A549 (cell line): ENCODE data around the gene CUX1. TPM values are rescaled to one million over a fixed set of nuclear protein-coding genes. Genes with fewer than 3 reads are reported as not detected.

Experiments used
- ATAC-seq, 2 experiments: fragments of 200-7000 bp in 1 of 2; fragments of >200 bp in 1 of 2; cut with Nextera tagmentation in 1 of 2; cut with Tn5 transposase in 1 of 2; 3 replicates each; pipeline versions ENCODE4 v1.8.0 to v1.9.1; 2018 to 2020; ENCODE audit warnings: mild to moderate bottlenecking in 1 of 2, moderate library complexity in 1 of 2
- CTCF ChIA-PET: fragments of 300-600 bp; sonication (Branson Sonifier 250); formaldehyde crosslinking; extraction: SDS; loops from one replicate; lab custom pipeline; 2021; ENCODE audit warnings: antibody characterized with exemption, inconsistent platforms; lab: Yijun Ruan, JAX
- POLR2A ChIA-PET: fragments of 350-600 bp; formaldehyde crosslinking; extraction: SDS; loops from one replicate; lab custom pipeline; 2021; ENCODE audit warnings: antibody characterized with exemption, inconsistent platforms; lab: Yijun Ruan, JAX
- DNase-seq, 2 experiments: peaks; one replicate each; pipeline versions ENCODE4 v3.0.0 to v3.0.0-alpha.2; 2011 to 2016; ENCODE audit warnings: low read depth in 1 of 2, low spot score in 1 of 2
- FAIRE-seq: peaks from 2 replicates; lab custom pipeline; 2011; peaks lifted over from hg19 to GRCh38; lab: Jason Lieb, UNC
- H3K27ac ChIP-seq, 2 experiments: fragments of >200 bp; sonication (Bioruptor Twin); formaldehyde crosslinking; 3 replicates each; pipeline ENCODE4 v1.5.1; 2016 to 2017
- H3K4me1 ChIP-seq: fragments of >200 bp; sonication (Bioruptor Twin); formaldehyde crosslinking; 3 replicates; pipeline ENCODE4 v1.6.1; 2016
- H3K4me2 ChIP-seq: fragments of >200 bp; sonication (Bioruptor Twin); formaldehyde crosslinking; 3 replicates; pipeline ENCODE4 v1.6.1; 2016
- H3K4me3 ChIP-seq: fragments of >200 bp; sonication (Bioruptor Twin); formaldehyde crosslinking; 3 replicates; pipeline ENCODE4 v1.5.1; 2016
- H3K9me3 ChIP-seq: fragments of >200 bp; sonication (Bioruptor Twin); formaldehyde crosslinking; 3 replicates; pipeline ENCODE4 v1.6.1; 2016
- BCL3 ChIP-seq: fragments of >200 bp; sonication (Bioruptor Twin); formaldehyde crosslinking; IDR thresholded peaks from 3 replicates; pipeline ENCODE4 v1.6.1; 2016
- CBX2 ChIP-seq: fragments of 200-600 bp; sonication (generic); IDR thresholded peaks from 2 replicates; pipeline ENCODE4 v1.6.1; 2016; ENCODE audit warnings: low read depth, mild to moderate bottlenecking, borderline replicate concordance
- CBX8 ChIP-seq: fragments of 200-600 bp; sonication (generic); IDR thresholded peaks from 2 replicates; pipeline ENCODE4 v1.6.1; 2016
- E2F6 ChIP-seq: IDR thresholded peaks from 2 replicates; pipeline ENCODE4 v1.6.1; 2012; ENCODE audit warnings: low read depth, borderline replicate concordance
- EHF ChIP-seq: fragments of 250-450 bp; sonication (Bioruptor Pico); IDR thresholded peaks from 2 replicates; pipeline ENCODE4 v1.5.0; 2020; ENCODE audit warnings: mild to moderate bottlenecking
- ESRRA ChIP-seq: fragments of 150-350 bp; IDR thresholded peaks from 2 replicates; pipeline ENCODE4 v1.6.1; 2014; ENCODE audit warnings: mild to moderate bottlenecking, low read length, borderline replicate concordance
- FOXS1 ChIP-seq: fragments of 250-450 bp; sonication (Bioruptor Pico); IDR thresholded peaks from 2 replicates; pipeline ENCODE4 v1.5.0; 2020; ENCODE audit warnings: mild to moderate bottlenecking, moderate library complexity
- GATA3 ChIP-seq: IDR thresholded peaks from 2 replicates; pipeline ENCODE4 v1.6.1; 2012; ENCODE audit warnings: borderline replicate concordance
- HES2 ChIP-seq: fragments of >200 bp; sonication (Bioruptor Twin); formaldehyde crosslinking; IDR thresholded peaks from 2 replicates; pipeline ENCODE4 v1.6.1; 2016
- HMGXB4 ChIP-seq: fragments of 250-450 bp; sonication (Bioruptor Pico); IDR thresholded peaks from 2 replicates; pipeline ENCODE4 v1.5.0; 2021; ENCODE audit warnings: mild to moderate bottlenecking, moderate library complexity, borderline replicate concordance
- HOXB13 ChIP-seq: fragments of 250-450 bp; sonication (Bioruptor Pico); IDR thresholded peaks from 2 replicates; pipeline ENCODE4 v1.5.0; 2020; ENCODE audit warnings: low read depth, mild to moderate bottlenecking, moderate library complexity
- KDM1A ChIP-seq: fragments of 200-600 bp; sonication (generic); IDR thresholded peaks from 2 replicates; pipeline ENCODE4 v1.6.1; 2016; ENCODE audit warnings: low read depth, mild to moderate bottlenecking
- POLR2AphosphoS2 ChIP-seq: conservative IDR thresholded peaks from 2 replicates; pipeline ENCODE4 v1.6.1; 2012; ENCODE audit warnings: low read length, improper control_type of control experiment, inconsistent platforms
- RAD21 ChIP-seq, 2 experiments: fragments of >200 bp in 1 of 2; sonication (Bioruptor Twin) in 1 of 2; formaldehyde crosslinking in 1 of 2; IDR thresholded peaks in 1 of 2; conservative IDR thresholded peaks in 1 of 2; 2 replicates in 1 of 2; 3 replicates in 1 of 2; pipeline ENCODE4 v1.6.1; 2012 to 2018; ENCODE audit warnings: inconsistent platforms in 1 of 2
- RARB ChIP-seq: fragments of 250-450 bp; sonication (Bioruptor Pico); IDR thresholded peaks from 2 replicates; pipeline ENCODE4 v1.8.0; 2021; ENCODE audit warnings: mild to moderate bottlenecking, moderate library complexity
- RCOR1 ChIP-seq: fragments of 150-350 bp; IDR thresholded peaks from 2 replicates; pipeline ENCODE4 v1.6.1; 2014; ENCODE audit warnings: antibody characterized with exemption, low read length, low read depth
- RFX5 ChIP-seq: fragments of 450-650 bp; IDR thresholded peaks from 2 replicates; pipeline ENCODE4 v1.7.1; 2014; ENCODE audit warnings: antibody characterized with exemption, mild to moderate bottlenecking, moderate library complexity
- RNF2 ChIP-seq: fragments of 200-600 bp; sonication (generic); IDR thresholded peaks from 2 replicates; pipeline ENCODE4 v1.6.1; 2016; ENCODE audit warnings: low read depth, mild to moderate bottlenecking, antibody characterized with exemption, moderate library complexity, borderline replicate concordance
- SMC3 ChIP-seq: fragments of >200 bp; sonication (Bioruptor Twin); formaldehyde crosslinking; IDR thresholded peaks from 3 replicates; pipeline ENCODE4 v1.6.1; 2018; ENCODE audit warnings: inconsistent platforms
- USF2 ChIP-seq: fragments of 450-650 bp; IDR thresholded peaks from 2 replicates; pipeline ENCODE4 v1.6.1; 2014; ENCODE audit warnings: antibody characterized with exemption
- ZC3H11A ChIP-seq: fragments of 450-650 bp; IDR thresholded peaks from 2 replicates; pipeline ENCODE4 v1.6.1; 2014; ENCODE audit warnings: antibody characterized with exemption, mild to moderate bottlenecking
- ZSCAN20 ChIP-seq: fragments of 250-450 bp; sonication (Bioruptor Pico); IDR thresholded peaks from 2 replicates; pipeline ENCODE4 v1.8.0; 2022; ENCODE audit warnings: mild to moderate bottlenecking, moderate library complexity
- WGBS: methylation state at CpG from one replicate; pipeline ENCODE4 v1.1.6; 2017; ENCODE audit errors: missing lambda C conversion rate; 5-methylcytosine and 5-hydroxymethylcytosine counted together
- polyA plus RNA-seq, 4 experiments: library from polyadenylated mRNA; depleted of rRNA in 3 of 4; stranded (reverse); fragments of >200 nt; fragmentation: RNase III in 1 of 4; extraction: RNeasy Plus Mini Kit Qiagen cat#74134 plus additional on column Dnase treatment in 1 of 4; gene quantifications; 2 replicates in 3 of 4; 3 replicates in 1 of 4; pipeline ENCODE4 v1.2.3, GENCODE V29; 2011 to 2017

CUX1 gene
- polyA plus RNA-seq, 2 of the 4 experiments (the other 2 are of a cell fraction): 32.7 to 33.4 TPM

- Histone ChIP-seq H3K9me3 (peaks cover 5% of the 10 kb centered on the region), H3K4me1 (peaks cover 56% of the 10 kb centered on the region), H3K4me2 (no peak overlapping the region), H3K27ac (peak overlapping the region in 1 of 2 experiments; percentile 94; a peak in 3 of 6 replicates), H3K4me3 (no peak overlapping the region)
- ATAC-seq: no peak
- DNase-seq: no peak
- CTCF ChIA-PET: no interaction called here
- TF ChIP-seq BCL3 (no peak), POLR2AphosphoS2 (no peak), RCOR1 (no peak), EHF (CRISPR knock-in tag) (no peak)
- FAIRE-seq: no peak
- 93% methylated on average over 7 of the region's 7 CpGs for WGBS
- POLR2A ChIA-PET: no interaction called here
These were observed 36.3 kb downstream of the CUX1 start for GRCh38 chr7:101853684-101854083.

GRCh38 chr7:101854084-101854865 is 36.8 kb downstream of the CUX1 start:
- H3K4me3 ChIP-seq: no peak overlapping the region
- ATAC-seq (no peak), DNase-seq (no peak), FAIRE-seq (no peak)
- CTCF ChIA-PET: no interaction called here
- peaks cover 62% of the 10 kb centered on the region for H3K4me1 ChIP-seq
- 94% methylated on average over 9 of the region's 10 CpGs for WGBS
- H3K4me2 ChIP-seq: peak overlapping the region; percentile 84
- POLR2A ChIA-PET: no interaction called here
- H3K9me3 ChIP-seq: no peaks in the 10 kb centered on the region; the same call in 2 of the 3 replicates
- peak overlapping the region in 1 of 2 experiments; percentile 94; a peak in 3 of 6 replicates for H3K27ac ChIP-seq
- TF ChIP-seq KDM1A: no peak
- TF ChIP-seq ZC3H11A: no peak
- no peak for TF ChIP-seq HMGXB4
- TF ChIP-seq RAD21 (conservative IDR thresholded peaks at IDR 0.05 in 1 of 2, IDR thresholded peaks at IDR 0.05 in 1 of 2): no peak

GRCh38 chr7:101856473-101857357 is 39.3 kb downstream of the CUX1 start:
- Histone ChIP-seq H3K9me3 (no peaks in the 10 kb centered on the region), H3K4me2 (peak overlapping the region; percentile 84), H3K4me3 (peak overlapping the region; percentile 34), H3K27ac (peak overlapping the region; percentile 87 to 94), H3K4me1 (peaks cover 77% of the 10 kb centered on the region)
- ATAC-seq (peak; percentile 98), DNase-seq (peak; percentile 99), FAIRE-seq (no peak)
- ChIA-PET POLR2A (interaction anchor here (0.6 to 1.9 kb wide), 10 partner anchors 10 to 535 kb away, joined by 3 to 9 read pairs (median 3); partner anchors contain the start of genes CUX1 and IFT22), CTCF (interaction anchor here (0.6 to 4.4 kb wide), 35 partner anchors 9 to 440 kb away, joined by 3 to 40 read pairs (median 4); partner anchors contain the start of gene CUX1)
- 4% methylated on average over 33 of the region's 33 CpGs for WGBS
- TF ChIP-seq RNF2 (no peak), SMC3 (peak; percentile 69), USF2 (peak; percentile 96), RFX5 (peak; percentile 38; the same call in 1 of the 2 replicates), E2F6 (no peak; the same call in 1 of the 2 replicates), GATA3 (peak; percentile 64), CBX2 (no peak), ZSCAN20 (CRISPR knock-in tag) (no peak), FOXS1 (CRISPR knock-in tag) (0 out of 2 replicates have a peak, but pooled peaks have one; percentile 10), HOXB13 (CRISPR knock-in tag) (peak; percentile 82; the same call in 1 of the 2 replicates), ESRRA (0 out of 2 replicates have a peak, but pooled peaks have one; percentile 2), HES2 (no peak), RARB (CRISPR knock-in tag) (peak; percentile 52; the same call in 1 of the 2 replicates), EHF (CRISPR knock-in tag) (peak; percentile 42; the same call in 1 of the 2 replicates), RCOR1 (no peak), CBX8 (no peak), POLR2AphosphoS2 (no peak), RAD21 (conservative IDR thresholded peaks at IDR 0.05 in 1 of 2, IDR thresholded peaks at IDR 0.05 in 1 of 2) (peak; percentile 47 to 70; a peak in 4 of 5 replicates)
